Esophagus muscularis mucosa (tissue), 4 donors: ENCODE measurements around the gene TRIM7. TPM values are rescaled to one million over a fixed set of nuclear protein-coding genes. Genes with fewer than 3 reads are reported as not detected.
A peak's percentile ranks its signal among the peaks of the same experiment; 100 is the strongest.
"Not testable (repeated sequence)": the region's sequence is repeated elsewhere in the genome, so short reads cannot be mapped to it uniquely, and the experiment has no call there.

ENCODE experiments used
- DNase-seq: peaks from one replicate; pipeline ENCODE4 v3.0.0-alpha.2; 2017; ENCODE audit errors: extremely low spot score
- H3K27ac ChIP-seq, 4 donors: fragments of 200-600 bp; sonication (generic); replicated peaks in 1 of 4; 1 replicate in 3 of 4; 2 replicates in 1 of 4; pipeline ENCODE4 v1.5.1; 2016 to 2019; ENCODE audit warnings: mild to moderate bottlenecking in 1 of 4
- H3K27me3 ChIP-seq, 4 donors: fragments of 200-600 bp; sonication (generic); one replicate each; pipeline versions ENCODE4 v1.5.1 to v1.6.0; 2016 to 2019
- H3K36me3 ChIP-seq, 4 donors: fragments of 200-600 bp; sonication (generic); one replicate each; pipeline ENCODE4 v1.5.1; 2016 to 2019
- H3K4me1 ChIP-seq, 4 donors: fragments of 200-600 bp; sonication (generic); one replicate each; pipeline ENCODE4 v1.5.1; 2016 to 2019
- H3K4me3 ChIP-seq, 4 donors: fragments of 200-600 bp; sonication (generic); 1 replicate in 2 of 4; 2 replicates in 2 of 4; pipeline ENCODE4 v1.5.1; 2016 to 2019; ENCODE audit warnings: mild to moderate bottlenecking in 4 of 4, moderate library complexity in 1 of 4
- H3K9me3 ChIP-seq, 4 donors: fragments of 200-600 bp; sonication (generic); 1 replicate in 3 of 4; 2 replicates in 1 of 4; pipeline ENCODE4 v1.5.1; 2016 to 2019
- EP300 ChIP-seq: sonication (generic); formaldehyde crosslinking; IDR thresholded peaks from one replicate; pipeline ENCODE4 v1.6.1; 2017; ENCODE audit warnings: antibody characterized with exemption
- POLR2A ChIP-seq: fragments of 450-650 bp; IDR thresholded peaks from one replicate; pipeline ENCODE4 v1.6.1; 2017; ENCODE audit warnings: antibody characterized with exemption, moderate library complexity, mild to moderate bottlenecking, low read depth
- POLR2AphosphoS5 ChIP-seq, 2 donors: sonication (generic); formaldehyde crosslinking; IDR thresholded peaks; one replicate each; pipeline ENCODE4 v1.6.1; 2017; ENCODE audit warnings: antibody characterized with exemption in 2 of 2
- WGBS: methylation state at CpG from one replicate; pipeline ENCODE4 v1.1.5; 2018; 5-methylcytosine and 5-hydroxymethylcytosine counted together
- intact Hi-C: fragments of 100-400 bp; cut with DNase I; formaldehyde crosslinking; loops from one replicate; pipeline ENCODE4 v1.15.1; 2023
- total RNA-seq, 4 donors: library from RNA; depleted of rRNA; stranded (reverse); fragments of >200 nt; gene quantifications; one replicate each; pipeline versions ENCODE4 v1.1.0 to v1.2.1, GENCODE V29; 2016
- TF ChIP-seq, protein P1 (sequence below), 3 experiments: fragments of 200-600 bp in 2 of 3; fragments of 450-650 bp in 1 of 3; sonication (generic) in 2 of 3; IDR thresholded peaks; one replicate each; pipeline ENCODE4 v1.5.1; 2017 to 2019; ENCODE audit warnings: antibody characterized with exemption in 3 of 3, mild to moderate bottlenecking in 2 of 3, moderate library complexity in 1 of 3

The TRIM7 gene
- total RNA-seq, 4 donors from 2014 or later: 2.1 to 5.8 (median 3.4) TPM

DNA sequence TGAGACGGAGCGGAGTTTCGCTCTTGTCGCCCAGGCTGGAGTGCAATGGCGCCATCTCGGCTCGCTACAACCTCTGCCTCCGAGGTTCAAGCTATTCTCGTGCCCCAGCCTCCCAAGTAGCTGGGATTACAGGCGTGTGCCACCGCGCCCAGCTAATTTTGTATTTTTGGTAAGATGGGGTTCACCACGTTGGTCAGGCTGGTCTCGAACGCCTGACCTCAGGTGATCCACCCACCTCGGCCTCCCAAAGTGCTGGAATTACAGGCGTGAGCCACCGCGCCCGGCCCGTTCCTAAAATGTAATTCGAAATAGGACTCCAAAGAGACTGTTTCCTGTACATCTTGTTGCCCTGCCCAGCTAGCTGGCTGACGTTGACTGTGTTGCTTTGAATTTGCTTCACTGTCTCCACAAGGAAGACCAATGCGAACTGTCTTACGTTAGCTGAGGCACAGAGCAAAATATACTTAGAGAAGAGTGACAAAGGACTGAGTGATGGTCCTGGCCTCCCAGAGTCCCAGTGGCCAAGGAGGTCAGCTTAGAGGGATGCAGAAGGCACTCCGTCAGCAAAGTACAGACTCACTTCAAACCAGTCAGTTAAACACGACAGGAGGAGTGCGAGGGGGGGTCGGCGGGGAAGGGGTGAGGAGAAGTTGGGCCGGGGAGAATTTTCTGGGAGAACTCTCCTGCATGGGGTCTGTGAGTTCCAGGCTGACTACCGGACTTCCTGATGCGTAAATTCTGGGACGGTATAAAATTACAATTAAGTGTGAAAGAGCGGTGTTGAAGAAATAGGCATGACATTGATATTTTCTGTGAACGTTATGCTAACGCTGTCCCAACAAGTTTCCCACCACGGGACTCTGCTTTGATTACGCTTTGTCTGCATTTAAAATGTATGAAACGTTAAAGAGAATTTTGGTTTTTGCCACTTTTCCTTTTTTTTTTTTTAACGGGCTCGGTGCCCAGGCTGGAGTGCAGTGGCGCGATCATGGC lies 11.3 kb upstream of the TRIM7 start:
- H3K27me3 ChIP-seq: no peaks in the 10 kb centered on the region
- H3K36me3 ChIP-seq: no peaks in the 10 kb centered on the region
- no peaks in the 10 kb centered on the region for H3K9me3 ChIP-seq
- intact Hi-C loops: no loop called here
- H3K27ac ChIP-seq: peak overlapping the region in 3 of 4 donors; percentile 73 to 81 (median 77)
- peaks cover 21 to 30% (median 27%) of the 10 kb centered on the region in 4 donors for H3K4me1 ChIP-seq
- peak overlapping the region; percentile 46 to 57 (median 56) for H3K4me3 ChIP-seq
- DNase-seq: no peak
- WGBS: 32% methylated on average over 44 of the region's 44 CpGs
- TF ChIP-seq, protein P1, sequence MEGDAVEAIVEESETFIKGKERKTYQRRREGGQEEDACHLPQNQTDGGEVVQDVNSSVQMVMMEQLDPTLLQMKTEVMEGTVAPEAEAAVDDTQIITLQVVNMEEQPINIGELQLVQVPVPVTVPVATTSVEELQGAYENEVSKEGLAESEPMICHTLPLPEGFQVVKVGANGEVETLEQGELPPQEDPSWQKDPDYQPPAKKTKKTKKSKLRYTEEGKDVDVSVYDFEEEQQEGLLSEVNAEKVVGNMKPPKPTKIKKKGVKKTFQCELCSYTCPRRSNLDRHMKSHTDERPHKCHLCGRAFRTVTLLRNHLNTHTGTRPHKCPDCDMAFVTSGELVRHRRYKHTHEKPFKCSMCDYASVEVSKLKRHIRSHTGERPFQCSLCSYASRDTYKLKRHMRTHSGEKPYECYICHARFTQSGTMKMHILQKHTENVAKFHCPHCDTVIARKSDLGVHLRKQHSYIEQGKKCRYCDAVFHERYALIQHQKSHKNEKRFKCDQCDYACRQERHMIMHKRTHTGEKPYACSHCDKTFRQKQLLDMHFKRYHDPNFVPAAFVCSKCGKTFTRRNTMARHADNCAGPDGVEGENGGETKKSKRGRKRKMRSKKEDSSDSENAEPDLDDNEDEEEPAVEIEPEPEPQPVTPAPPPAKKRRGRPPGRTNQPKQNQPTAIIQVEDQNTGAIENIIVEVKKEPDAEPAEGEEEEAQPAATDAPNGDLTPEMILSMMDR (IDR thresholded peaks at IDR 0.05): no peak
- TF ChIP-seq POLR2AphosphoS5 (IDR thresholded peaks at IDR 0.05): no peak
- no peak for TF ChIP-seq POLR2A
- TF ChIP-seq EP300: no peak

DNA sequence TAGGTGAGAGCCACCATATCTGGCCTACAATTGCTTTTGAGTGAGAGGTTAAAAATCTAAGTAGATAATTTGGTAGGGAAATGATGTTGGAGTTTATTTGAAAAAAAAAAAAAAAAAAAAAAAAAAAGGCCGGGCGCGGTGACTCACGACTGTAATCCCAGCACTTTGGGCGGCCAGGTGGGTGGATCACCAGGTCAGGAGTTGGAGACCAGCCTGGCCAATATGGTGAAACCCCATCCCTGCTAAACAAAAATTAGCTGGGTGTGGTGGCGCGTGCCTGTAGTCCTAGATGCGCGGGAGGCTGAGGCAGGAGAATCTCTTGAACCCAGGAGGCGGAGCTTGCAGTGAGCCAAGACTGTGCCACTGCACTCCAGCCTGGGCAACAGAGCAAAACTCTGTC lies 9.3 kb upstream of the TRIM7 start:
- intact Hi-C loops, H3K27ac ChIP-seq, H3K4me3 ChIP-seq, H3K27me3 ChIP-seq, DNase-seq, H3K36me3 ChIP-seq, H3K9me3 ChIP-seq: not testable (repeated sequence)
- WGBS: 95% methylated on average over 10 of the region's 10 CpGs
- H3K4me1 ChIP-seq: peaks cover 21 to 30% (median 27%) of the 10 kb centered on the region in 4 donors

DNA sequence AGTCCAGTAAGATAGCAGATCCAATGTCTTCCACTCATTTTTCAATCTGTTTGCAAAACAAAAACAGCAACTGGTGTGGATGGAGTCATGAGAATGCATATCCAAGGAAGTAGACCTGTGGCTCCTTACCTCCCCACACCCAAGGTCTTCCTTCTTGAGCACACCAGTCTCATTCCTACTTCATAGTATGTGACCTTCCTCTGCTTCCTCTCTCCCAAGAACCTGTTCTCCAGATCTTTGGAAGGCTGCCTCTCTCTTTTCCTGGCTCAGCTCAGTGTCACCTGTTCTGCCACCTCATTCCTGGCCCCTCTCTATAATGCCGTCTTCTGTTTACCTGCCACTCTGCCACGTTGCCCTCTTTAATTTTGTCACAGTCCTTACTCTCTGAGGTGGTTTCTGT lies 7.9 kb upstream of the TRIM7 start:
- intact Hi-C loops: no loop called here
- no peaks in the 10 kb centered on the region for H3K27me3 ChIP-seq
- peaks cover 15 to 27% (median 20%) of the 10 kb centered on the region in 4 donors for H3K4me1 ChIP-seq
- TF ChIP-seq, protein P1 (IDR thresholded peaks at IDR 0.05): no peak
- no peak for TF ChIP-seq POLR2A
- TF ChIP-seq POLR2AphosphoS5 (IDR thresholded peaks at IDR 0.05): no peak
- no peak for TF ChIP-seq EP300
- no peaks in the 10 kb centered on the region for H3K9me3 ChIP-seq
- no peak for DNase-seq
- H3K27ac ChIP-seq: no peak overlapping the region
- 69% methylated on average over 2 of the region's 2 CpGs for WGBS
- H3K36me3 ChIP-seq: no peaks in the 10 kb centered on the region
- H3K4me3 ChIP-seq: no peak overlapping the region

DNA sequence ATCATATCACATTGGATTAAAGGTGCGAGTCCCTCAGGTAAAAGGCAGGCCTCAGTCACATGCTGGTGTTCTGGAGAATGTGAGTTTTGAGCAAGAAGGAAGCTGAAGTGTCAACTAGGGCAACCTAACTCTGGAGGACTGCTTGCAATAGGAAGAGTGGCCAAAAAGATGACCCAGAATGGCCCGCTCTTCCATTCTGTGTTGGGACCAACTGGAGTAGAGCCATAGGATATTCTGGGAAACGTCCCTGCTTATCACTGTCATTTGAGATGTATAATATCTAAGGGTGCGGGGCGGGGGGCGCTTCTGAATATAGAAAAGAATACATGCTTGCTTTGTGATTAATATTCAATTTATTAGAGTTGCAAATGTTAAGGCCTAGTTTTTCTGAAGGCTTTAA lies 7.1 kb upstream of the TRIM7 start:
- H3K9me3 ChIP-seq: no peaks in the 10 kb centered on the region
- no peak overlapping the region for H3K27ac ChIP-seq
- no peak for DNase-seq
- no peak overlapping the region for H3K4me3 ChIP-seq
- H3K4me1 ChIP-seq: peaks cover 11 to 24% (median 15%) of the 10 kb centered on the region in 4 donors
- 93% methylated on average over 6 of the region's 6 CpGs for WGBS
- H3K36me3 ChIP-seq: no peaks in the 10 kb centered on the region
- intact Hi-C loops: no loop called here
- TF ChIP-seq EP300: no peak
- no peaks in the 10 kb centered on the region for H3K27me3 ChIP-seq

DNA sequence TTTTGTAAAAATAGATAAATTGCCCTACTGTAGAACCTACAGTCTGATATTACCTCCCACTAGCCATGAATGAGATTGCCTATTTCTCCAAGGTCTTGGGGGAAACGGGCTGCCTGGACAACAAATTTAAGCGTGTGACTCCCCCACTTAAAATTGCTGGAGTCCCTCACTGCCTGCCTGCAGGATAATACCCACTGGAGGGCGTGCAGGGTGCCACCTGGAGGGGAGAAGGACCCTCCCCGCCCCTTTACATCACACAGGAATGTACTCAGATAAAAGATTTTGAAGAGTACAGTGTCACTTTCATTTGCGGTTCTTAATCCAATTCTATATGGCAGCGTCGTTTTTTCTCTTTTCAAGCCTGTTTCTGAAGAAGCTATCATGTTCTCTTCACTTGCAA lies 6.2 kb upstream of the TRIM7 start:
- H3K36me3 ChIP-seq: no peaks in the 10 kb centered on the region
- no peak overlapping the region for H3K27ac ChIP-seq
- TF ChIP-seq EP300: no peak
- TF ChIP-seq, protein P1 (IDR thresholded peaks at IDR 0.05): no peak
- TF ChIP-seq POLR2AphosphoS5 (IDR thresholded peaks at IDR 0.05): no peak
- TF ChIP-seq POLR2A: no peak
- peaks cover 12 to 24% (median 14%) of the 10 kb centered on the region in 4 donors for H3K4me1 ChIP-seq
- intact Hi-C loops: no loop called here
- WGBS: 69% methylated on average over 7 of the region's 7 CpGs
- no peaks in the 10 kb centered on the region for H3K9me3 ChIP-seq
- no peaks in the 10 kb centered on the region for H3K27me3 ChIP-seq
- no peak overlapping the region for H3K4me3 ChIP-seq
- DNase-seq: no peak

DNA sequence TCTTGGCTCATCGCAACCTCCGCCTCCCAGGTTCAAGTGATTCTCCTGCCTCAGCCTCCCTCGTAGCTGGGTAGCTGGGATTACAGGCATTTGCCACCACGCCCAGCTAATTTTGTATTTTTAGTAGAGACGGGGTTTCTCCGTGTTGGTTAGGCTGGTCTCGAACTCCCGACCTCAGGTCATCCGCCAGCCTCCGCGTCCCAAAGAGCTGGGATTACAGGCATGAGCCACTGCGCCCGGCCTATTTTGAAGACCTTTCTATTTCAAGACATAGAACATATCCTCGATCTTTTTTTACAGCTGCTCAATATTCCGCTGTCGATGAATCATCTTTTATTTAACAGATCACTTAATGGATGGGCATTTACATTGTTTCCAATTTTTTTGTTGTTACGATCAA lies 5.7 kb upstream of the TRIM7 start:
- DNase-seq, H3K27me3 ChIP-seq, H3K4me3 ChIP-seq, intact Hi-C loops, H3K9me3 ChIP-seq, H3K36me3 ChIP-seq, H3K27ac ChIP-seq: not testable (repeated sequence)
- 83% methylated on average over 17 of the region's 17 CpGs for WGBS
- H3K4me1 ChIP-seq: peaks cover 14 to 25% (median 17%) of the 10 kb centered on the region in 4 donors

DNA sequence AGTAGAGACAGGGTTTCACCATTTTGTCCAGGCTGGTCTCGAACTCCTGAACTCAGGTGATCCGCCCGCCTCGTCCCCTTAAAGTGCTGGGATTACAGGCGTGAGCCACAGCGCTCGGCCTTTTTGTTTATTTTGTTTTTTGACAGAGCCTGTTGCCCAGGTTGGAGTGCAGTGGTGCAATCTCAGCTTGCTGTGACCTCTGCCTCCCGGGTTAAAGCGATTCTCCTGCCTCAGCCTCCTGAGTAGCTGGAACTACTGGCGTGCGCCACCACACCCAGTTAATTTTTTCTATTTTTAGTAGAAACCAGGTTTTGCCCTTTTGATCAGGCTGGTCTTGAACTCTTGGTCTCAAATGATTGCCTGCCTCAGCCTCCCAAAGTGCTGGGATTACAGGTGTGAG lies 5.2 kb upstream of the TRIM7 start:
- DNase-seq, intact Hi-C loops, H3K27me3 ChIP-seq, H3K27ac ChIP-seq, H3K36me3 ChIP-seq, H3K4me3 ChIP-seq, H3K9me3 ChIP-seq: not testable (repeated sequence)
- 75% methylated on average over 11 of the region's 11 CpGs for WGBS
- H3K4me1 ChIP-seq: peaks cover 19 to 30% (median 22%) of the 10 kb centered on the region in 4 donors

DNA sequence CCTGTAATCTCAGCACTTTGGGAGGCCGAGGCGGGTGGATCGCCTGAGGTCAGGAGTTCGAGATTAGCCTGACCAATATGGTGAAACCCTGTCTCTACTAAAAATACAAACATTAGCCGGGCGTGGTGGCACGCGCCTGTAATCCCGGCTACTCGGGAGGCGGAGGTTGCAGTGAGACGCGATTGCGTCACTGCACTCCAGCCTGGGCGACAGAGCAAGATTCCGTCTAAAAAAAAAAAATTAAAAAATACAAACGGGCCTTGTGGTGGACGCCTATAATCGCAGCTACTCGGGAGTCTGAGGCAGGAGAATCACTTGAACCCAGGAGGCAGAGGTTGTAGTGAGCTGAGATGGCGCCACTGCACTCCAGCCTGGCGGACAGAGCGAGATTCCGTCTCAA lies 4.0 kb upstream of the TRIM7 start:
- WGBS: 82% methylated on average over 24 of the region's 24 CpGs
- H3K27me3 ChIP-seq, DNase-seq, H3K4me3 ChIP-seq, H3K36me3 ChIP-seq, intact Hi-C loops, H3K27ac ChIP-seq, H3K9me3 ChIP-seq: not testable (repeated sequence)
- H3K4me1 ChIP-seq: peaks cover 19 to 42% (median 33%) of the 10 kb centered on the region in 4 donors
